ENCODE data around the gene FOXE3. TPM values are rescaled to one million over a fixed set of nuclear protein-coding genes. Genes with fewer than 3 reads are reported as not detected.

Gene FOXE3
- not detected for total RNA-seq

DNA sequence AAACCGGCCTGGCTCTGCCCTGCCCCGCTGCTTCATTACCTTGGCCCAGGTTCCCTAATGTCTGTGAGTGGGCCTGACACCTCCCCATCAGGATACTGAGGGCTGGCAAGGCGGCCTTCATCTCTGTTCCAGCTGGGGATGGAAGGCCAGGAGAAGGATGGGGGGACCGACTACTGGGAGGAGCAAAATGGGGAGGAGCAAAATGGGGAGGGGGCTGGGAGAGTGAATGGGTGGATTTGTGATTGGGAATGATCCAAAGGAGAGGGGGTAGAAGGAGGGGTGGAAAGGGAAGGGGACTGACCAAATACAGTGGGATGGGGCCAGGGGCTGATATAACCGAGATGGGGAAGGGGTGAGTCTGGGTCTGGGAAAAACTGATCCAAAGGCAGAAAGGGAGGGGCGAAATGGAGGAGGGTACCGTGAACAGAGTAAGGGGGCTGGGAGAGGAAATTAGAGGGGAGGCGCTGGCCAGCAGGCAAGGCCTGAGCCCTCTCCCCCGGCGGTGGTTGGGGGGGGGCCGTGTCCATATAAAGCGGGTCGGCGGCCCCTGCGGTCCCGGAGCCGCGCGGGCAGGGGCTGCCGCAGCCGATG is at the start of gene FOXE3:
TSS of gene FOXE3 (plus strand) at position 558 of the 591 bp plus-strand sequence. CDS start at position 589, 31 bp downstream.
- DNase-seq (ENCODE audit: low spot score): no peak

DNA sequence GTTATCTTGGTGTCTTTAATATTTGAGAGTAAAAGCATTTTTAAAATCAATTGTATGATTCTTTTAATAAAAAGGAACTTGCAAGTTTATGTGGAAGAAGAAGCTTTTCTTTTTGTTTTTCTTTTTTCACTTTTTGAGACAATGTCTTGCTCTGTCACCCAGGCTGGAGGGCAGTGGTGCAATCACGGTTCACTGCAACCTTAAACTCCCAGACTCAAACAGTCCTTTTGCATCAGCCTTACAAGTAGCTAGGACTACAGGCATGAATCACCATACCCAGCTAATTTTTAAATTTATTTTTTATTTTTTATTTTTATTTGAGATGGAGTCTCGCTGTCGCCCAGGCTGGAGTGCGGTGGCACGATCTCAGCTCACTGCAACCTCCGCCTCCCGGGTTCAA is 48.4 kb upstream of the FOXE3 start:
- no peak for DNase-seq (ENCODE audit: low spot score)

DNA sequence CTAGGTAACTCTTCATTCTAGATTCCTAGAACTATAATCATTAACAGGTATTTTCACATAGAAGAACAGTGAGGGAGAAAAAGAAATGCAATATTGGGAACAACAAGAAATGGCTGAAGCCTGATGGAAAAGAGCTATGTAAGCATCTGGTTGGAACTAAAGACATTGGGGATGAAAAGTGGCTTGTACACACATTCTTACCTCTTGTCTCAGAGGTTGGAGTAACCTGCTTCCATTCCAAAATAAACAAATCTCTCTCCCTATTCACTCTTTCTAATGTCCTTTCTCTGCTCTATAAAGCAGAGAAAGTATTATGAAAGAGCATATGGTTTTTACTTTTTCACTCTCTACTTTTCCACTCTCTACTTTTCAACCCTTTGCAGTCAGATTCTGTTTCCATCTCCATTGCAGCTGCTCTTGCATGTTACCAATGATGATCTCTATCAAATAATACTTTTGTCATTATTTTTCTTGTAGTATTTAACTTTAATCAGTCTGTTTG is 45.0 kb upstream of the FOXE3 start:
- DNase-seq (ENCODE audit: low spot score): no peak

DNA sequence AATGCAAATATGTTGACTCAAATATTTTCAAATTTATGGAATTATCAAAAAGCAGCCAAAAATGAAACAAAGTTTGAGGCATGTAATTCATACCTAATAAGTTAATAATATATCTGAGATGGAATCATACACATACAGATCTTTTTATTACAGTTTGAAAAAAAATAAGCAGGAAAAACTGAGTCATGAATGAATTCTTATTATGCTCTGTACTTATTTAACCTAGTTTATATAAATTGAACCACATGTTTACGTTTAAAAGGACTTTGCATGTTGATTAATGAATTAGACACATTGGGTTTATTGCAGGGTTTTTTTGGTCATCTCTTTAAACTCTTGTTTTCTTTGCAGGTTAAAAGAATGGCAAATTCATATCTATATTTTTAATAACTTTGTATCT is 41.6 kb upstream of the FOXE3 start:
- DNase-seq (ENCODE audit: low spot score): no peak

DNA sequence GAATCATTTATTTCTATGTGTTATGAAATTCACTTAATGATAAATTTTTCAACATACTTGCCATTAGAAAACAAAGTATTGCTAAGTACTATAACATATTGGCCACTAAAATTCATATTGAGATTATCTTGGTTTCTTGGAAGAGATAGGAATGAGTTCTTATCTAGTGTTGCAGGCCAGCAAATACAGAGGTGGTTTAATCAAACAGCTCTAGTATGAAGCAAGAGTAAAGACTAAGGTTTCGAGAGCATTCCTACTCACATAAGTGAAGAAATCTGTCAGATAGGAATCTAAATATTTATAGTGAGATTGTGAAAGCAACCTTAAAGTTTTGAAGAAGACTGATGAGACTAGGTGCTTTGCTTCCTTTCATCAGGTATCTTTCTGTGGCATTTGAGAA is 37.9 kb upstream of the FOXE3 start:
- DNase-seq (ENCODE audit: low spot score): no peak

DNA sequence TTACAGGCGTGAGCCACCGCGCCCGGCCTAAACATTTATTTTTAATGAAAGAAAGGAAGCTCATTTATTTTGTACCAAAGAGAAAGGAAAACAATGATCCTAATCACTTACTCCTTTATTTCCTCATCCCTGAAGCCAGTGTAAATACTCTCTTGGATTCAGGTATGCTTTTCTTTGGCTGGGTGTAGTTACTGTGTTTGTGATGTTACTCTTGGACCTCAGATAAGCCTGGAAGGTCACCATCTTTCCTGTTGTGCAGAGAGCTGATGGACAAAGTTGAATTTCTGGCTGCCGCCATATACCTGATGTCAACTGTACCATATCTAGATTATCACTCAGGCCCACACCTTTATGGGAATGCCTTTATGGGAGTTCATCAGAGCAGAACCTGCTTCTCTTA is 35.4 kb upstream of the FOXE3 start:
- no peak for DNase-seq (ENCODE audit: low spot score)

DNA sequence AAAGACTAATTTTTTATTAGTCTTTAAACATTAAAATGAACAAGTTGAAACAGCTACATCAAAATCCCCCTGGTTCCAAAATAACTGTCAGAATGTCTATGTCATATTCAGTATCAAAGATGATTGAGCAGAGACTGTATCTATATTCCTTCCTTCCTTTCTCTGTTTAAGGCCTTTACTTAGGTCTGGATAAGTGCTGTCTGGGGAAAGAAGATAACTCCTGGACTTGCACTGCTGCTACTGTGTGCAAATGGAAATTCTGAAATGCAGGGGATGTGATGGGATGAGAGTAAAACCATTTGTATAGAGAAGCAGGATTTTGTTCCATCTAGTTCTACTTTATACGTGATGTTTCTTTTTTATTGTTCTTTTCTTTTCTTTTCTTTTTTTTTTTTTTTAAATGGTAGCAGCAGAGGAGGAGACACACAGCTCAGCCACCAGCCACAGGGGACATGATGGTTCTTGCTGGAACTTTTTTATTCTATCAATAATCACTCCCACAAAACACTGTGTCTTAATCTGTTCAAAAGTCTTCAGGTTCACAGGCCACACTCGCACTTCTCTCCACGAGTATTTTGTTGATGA is 33.6 kb upstream of the FOXE3 start:
- no peak for DNase-seq (ENCODE audit: low spot score)

DNA sequence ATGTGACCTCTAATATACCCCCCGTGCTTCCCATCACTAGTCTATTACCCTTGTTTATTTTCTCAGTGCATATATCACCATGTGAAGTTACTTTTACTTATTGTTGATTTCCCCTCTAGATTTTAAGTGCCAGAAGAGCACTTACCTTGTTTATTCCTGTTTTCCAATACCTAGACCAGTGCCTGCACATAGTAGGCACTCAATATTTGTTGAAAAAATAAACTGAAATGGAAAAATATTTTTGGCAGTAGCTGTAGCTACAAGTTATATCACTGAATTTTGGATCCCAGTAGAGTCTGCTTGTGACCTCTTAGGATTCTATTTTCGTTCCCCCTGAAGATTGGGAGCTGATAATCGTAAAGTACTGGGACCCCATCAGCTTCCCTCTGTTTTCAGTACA is 32.0 kb upstream of the FOXE3 start:
- DNase-seq (ENCODE audit: low spot score): no peak

DNA sequence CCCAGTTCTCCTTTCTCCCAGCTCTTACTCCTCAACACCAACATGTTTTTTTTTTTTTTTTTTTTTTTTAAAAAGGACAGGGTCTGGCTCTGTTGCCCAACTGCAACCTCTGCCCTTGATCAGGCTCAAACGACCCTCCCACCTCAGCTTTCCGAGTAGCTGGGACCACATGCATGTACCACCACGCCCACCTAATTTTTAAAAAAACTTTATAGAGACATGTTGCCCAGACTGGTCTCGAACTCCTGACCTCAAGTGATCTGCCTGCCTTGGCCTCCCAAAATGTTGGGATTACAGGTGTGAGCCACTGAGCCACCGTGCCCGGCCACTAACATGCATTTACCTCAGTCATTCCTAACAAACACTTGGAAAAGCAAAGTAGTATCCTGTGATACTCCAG is 31.1 kb upstream of the FOXE3 start:
- no peak for DNase-seq (ENCODE audit: low spot score)

DNA sequence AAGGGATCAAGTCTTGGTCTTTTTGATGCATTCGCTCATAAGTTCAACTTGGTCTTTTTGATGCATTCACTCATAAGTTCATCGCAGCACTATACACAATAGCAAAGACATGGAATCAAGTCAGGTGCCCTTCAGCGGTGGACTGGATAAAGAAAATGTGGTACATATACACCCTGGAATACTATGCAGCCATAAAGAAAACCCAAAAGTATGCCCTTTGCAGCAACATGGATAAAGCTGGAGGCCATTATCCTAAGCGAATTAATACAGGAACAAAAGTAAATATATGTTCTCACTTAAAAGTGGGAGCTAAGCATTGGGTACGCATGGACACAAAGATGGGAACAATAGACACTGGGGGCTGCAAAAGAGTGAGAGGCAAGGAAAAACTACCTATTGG is 29.8 kb upstream of the FOXE3 start:
- no peak for DNase-seq (ENCODE audit: low spot score)

DNA sequence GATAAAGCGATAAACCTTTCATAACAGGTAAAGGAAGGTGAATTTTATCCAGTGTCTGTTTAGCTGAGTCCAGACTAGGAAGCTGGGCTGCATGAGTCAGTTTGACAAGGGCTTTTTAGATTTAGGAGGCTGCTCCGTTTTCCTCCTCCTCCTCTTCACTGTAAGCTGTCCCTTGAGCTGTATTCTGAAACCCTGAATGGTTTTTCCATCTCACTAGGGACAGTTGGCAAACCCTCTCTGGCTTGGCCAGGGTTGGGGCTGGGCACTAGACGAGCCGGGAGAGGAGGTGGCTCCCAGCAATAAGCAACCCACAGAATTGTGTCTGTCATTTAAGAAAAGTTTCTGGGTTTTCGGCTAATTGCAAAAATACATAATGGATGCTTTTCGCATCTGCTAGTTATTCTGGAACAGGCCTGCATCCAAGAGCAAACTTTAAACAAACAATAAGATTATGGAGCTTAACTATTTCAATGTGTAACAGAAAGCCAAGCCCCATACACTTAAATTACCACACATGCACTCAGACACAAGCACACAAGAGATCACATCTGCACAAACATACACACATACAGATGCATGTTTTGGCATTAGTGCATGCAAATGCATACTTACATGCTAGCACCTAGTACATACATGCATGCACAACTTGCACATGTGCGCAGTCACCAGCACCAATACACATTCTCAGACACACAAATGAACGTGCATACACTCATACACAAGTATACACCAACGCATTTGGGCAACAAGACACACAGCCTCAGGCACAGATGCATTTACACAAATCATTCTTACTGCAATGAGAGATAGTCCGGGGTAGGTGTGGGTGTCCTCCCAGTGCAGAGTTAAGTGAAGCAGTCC is 27.8 kb upstream of the FOXE3 start:
- DNase-seq (ENCODE audit: low spot score): no peak

DNA sequence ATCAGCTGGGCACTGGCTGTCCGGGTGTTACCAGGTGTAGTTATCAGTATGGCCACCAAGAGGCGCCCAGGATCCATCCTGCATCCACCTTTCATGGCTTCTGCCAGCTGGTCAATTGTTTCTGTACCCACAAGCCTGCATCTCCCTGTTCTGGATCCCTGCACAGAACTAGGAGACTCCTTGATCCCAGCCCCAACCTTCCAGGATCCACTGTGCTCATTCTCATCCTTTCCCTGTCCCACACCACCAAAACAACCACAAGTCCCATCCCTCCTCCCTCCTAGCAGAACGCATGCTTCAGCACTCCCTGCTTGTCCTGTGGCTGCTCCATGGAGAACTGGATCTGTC is 27.2 kb upstream of the FOXE3 start:
- DNase-seq (ENCODE audit: low spot score): peak; percentile 52

DNA sequence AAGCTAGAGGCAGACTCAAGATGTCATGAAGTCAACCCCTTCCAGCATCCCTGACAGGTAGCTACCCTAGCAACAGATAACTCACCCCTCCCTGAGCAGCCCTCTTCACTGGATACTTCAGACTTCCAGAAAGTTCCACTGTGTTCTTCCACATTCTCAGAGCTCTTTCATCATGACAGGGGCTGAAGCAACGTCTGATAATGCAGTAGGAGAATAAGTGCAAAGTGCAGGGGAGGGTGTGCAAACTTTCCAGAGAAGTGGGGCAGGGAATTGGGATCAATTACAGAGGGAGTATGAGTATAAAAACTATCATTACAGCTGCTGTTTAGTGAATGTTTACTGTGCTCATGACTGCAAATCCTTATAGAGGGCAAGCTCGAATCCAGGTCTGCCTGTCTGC is 26.4 kb upstream of the FOXE3 start:
- DNase-seq (ENCODE audit: low spot score): no peak

DNA sequence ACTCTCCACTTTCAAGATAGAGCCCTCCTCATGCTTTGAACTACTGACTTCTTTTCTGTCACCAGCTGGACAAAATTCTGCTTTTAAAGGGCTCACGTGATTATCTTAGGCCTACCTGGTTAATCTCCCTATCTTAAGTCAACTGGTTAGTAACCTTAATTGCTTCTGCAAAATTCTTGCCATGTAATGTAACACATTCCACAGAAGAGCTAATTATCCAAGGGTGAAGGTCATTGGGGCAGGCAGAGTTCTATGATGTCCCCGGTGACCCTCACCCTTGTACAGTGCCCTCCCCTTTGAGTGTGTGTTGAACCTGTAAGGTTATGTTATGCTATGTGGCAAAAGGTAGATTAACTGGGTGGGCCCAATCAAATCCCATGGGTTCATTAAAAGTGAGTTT is 25.2 kb upstream of the FOXE3 start:
- no peak for DNase-seq (ENCODE audit: low spot score)

DNA sequence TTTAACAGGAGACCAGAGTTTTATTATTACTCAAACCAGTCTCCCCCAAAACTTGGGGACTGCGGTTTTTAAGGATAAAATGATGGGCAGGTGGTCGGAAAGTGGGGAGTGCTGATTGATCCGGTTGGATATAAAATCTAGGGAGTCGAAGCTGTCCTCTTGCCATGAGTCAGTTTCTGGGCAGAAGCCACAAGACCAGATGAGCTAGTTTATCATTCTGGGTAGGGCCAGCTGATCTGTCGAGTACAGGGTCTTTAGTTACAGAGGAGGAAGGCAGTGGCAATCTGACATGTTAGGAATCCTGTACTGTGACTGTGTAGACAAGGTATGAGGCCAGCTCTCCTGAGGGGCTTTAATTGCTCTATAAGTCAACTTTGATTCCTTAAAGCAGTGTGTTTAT is 22.9 kb upstream of the FOXE3 start:
- DNase-seq (ENCODE audit: low spot score): no peak

DNA sequence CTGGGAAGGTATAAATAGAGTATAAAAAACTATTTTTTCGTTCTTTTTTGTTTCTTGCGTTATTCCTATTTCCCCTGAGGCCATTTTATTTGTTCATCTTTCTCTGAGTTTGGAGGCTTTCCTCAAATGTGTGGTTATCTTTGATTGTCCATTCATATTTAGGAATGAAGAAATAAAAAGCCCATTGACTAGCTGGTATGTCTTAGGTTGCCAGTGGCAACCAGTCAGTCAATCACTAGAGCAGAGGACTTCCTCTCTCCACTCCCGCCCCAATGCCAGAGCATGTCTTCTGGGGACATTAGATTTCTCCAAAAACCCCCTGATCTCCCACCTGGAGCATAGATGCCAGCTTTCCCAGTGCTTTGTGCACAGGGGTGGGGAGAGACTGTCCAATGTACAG is 20.7 kb upstream of the FOXE3 start:
- no peak for DNase-seq (ENCODE audit: low spot score)

DNA sequence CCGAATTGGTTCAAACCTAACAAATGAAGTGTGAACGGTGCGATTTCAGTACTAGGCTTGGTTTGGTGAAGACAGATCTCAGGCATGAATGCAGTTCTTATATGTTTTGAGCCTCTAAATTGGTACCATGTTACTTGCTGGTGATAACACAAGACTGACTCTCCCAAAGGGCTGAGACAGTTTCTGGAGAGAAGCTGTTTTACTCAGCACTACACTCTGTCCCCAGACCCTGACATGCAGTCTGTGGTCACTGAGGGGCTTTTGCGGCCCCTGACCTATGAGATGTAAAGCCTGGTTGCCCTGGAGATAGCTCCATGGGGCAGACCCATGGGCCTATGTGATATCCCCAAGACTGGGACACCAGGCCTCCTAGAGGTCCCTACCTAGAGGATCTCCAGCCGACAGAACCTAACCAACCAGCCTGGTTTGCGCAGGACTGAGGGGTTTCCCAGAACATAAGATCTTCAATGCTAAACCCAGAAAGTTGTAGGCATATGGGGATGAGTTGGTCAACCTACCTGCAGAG is 19.4 kb upstream of the FOXE3 start:
- no peak for DNase-seq (ENCODE audit: low spot score)

DNA sequence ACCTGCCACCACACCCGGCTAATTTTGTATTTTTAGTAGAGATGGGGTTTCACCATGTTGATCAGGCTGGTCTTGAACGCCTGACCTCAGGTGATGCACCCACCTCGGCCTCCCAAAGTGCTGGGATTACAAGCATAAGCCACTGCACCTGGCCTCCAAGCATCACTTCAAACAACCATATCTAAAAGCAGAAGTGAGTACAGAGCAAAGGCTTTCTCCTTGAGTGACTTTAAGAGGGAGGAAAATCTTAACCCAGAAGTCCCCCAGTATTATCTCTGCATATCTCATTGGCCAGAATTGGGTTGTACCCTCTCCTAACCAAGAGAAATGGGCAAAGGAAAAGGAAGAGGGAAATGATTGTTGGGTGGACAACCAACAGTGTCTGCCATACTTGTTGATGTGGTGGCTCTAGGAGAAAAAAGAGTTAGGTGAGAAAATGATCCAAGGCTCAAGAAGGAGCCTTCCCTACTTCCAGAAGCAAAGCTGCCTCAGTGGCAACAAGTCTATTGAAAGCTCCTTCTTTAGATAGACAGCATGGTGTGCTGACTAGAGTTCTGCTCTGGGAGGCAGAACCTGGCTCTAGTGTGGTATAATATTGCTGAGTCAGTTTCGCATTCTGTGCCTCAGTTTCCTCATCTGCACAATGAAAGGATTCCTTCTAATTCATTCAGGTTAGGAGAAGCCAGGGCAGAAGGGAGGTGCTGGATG is 16.8 kb upstream of the FOXE3 start:
- DNase-seq (ENCODE audit: low spot score): no peak

DNA sequence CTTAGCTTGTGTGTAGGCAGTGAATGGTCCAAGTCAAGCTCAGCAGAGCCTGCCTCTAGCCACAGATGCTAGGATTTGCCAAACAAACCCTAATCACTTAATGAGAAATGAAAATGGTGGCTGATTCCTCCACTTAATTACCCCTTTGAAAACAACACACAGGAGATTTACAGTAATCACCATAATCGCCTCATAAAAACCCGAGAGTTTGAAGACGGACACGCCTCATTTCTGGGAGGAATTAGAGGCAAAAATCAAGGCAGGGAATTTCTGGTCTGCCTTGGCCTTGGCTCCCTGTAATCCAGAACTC is 16.3 kb upstream of the FOXE3 start:
- no peak for DNase-seq (ENCODE audit: low spot score)

DNA sequence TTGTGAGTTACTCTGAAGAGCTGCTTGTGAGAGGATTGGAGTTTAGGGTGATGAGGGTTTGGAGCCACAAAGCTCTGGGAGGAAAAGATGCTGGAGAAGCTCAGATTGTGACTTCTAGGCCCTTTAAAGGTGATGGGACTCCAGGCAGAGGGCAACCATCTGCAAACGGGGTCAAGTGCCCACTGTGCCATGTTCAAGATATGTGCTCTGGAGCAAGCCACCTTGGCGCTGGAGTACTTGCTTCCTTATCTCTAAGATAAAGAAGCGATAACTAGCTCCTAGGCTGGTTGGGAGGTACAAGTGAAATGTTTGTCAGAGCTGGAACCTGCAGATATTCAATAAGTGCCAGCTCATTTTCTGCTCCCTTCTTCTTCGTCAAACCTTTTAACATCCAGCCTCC is 14.3 kb upstream of the FOXE3 start:
- no peak for DNase-seq (ENCODE audit: low spot score)

DNA sequence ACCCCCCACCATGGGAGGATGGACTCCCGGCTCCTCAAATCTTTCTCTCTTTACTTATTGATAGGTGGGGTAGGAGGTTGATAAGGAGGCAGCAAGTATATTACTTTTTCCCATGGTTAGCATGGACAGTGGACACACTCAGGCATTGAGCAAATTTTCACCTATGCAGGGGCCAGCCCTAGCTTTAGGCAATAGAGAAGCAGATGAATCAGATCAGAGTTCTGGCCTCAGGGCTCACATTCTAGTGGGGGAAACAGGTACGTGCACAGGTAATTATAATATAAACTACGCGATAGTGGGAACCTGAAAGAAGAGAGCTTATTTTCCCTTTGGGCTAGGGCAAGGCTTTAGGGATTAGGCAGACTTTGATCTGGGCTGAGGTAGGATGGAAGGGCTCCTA is 13.5 kb upstream of the FOXE3 start:
- DNase-seq (ENCODE audit: low spot score): no peak

DNA sequence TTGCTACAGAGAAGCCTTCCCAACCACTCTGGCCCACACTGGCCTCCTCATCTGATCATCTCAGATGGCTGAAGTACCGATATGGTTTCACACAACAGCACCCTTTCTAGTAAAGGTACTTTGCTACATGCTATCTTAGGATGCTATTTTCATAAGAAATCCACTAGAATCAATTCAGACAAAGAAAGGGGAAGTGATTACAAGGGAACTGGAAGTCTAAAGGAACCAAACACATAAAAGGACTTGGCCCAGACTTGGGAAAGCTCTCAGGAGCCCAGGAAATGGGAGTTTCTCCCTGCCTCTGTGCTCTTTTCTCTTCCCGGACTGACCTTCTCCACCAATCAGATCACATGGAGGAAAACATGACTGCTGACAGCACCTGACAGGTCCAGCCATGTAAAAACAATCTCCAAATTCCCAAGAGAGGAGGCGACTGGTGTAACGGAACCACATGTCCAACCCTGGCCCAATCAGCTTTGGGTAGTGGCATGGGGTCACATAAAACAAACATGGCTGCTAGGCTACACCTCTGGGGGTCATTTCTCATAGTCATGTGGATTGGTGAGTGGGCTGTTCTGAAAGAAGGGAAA is 12.7 kb upstream of the FOXE3 start:
- no peak for DNase-seq (ENCODE audit: low spot score)

Measured in mucosa of gallbladder (tissue), 1 donor.